ENCODE measurements around the gene KLHL2.
"Not testable (repeated sequence)": the region's sequence is repeated elsewhere in the genome, so short reads cannot be mapped to it uniquely, and the experiment has no call there.

DNA sequence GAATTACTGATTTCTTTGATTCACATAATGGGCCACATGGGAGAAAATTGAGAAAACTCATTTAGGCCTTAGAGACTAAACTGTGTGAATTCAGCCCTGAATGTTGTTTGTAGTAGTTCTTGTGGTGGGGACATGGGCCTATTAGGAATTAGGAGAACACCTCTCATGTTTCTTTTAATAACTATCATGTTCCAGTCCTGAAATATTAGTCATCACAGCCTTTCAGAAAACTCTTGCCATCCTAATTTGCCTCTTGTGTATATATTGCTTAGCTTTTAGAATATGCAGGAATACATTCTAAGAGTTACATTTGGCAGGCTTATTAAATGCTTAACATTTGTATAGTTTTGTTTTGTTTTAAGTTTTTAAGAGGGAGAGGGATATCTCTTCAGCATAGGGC lies 33.4 kb downstream of the KLHL2 start:
- TF ChIP-seq, protein P1, sequence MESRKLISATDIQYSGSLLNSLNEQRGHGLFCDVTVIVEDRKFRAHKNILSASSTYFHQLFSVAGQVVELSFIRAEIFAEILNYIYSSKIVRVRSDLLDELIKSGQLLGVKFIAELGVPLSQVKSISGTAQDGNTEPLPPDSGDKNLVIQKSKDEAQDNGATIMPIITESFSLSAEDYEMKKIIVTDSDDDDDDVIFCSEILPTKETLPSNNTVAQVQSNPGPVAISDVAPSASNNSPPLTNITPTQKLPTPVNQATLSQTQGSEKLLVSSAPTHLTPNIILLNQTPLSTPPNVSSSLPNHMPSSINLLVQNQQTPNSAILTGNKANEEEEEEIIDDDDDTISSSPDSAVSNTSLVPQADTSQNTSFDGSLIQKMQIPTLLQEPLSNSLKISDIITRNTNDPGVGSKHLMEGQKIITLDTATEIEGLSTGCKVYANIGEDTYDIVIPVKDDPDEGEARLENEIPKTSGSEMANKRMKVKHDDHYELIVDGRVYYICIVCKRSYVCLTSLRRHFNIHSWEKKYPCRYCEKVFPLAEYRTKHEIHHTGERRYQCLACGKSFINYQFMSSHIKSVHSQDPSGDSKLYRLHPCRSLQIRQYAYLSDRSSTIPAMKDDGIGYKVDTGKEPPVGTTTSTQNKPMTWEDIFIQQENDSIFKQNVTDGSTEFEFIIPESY (CRISPR knock-in tag; IDR thresholded peaks at IDR 0.05) = not testable (repeated sequence)
- TF ChIP-seq, protein P2, sequence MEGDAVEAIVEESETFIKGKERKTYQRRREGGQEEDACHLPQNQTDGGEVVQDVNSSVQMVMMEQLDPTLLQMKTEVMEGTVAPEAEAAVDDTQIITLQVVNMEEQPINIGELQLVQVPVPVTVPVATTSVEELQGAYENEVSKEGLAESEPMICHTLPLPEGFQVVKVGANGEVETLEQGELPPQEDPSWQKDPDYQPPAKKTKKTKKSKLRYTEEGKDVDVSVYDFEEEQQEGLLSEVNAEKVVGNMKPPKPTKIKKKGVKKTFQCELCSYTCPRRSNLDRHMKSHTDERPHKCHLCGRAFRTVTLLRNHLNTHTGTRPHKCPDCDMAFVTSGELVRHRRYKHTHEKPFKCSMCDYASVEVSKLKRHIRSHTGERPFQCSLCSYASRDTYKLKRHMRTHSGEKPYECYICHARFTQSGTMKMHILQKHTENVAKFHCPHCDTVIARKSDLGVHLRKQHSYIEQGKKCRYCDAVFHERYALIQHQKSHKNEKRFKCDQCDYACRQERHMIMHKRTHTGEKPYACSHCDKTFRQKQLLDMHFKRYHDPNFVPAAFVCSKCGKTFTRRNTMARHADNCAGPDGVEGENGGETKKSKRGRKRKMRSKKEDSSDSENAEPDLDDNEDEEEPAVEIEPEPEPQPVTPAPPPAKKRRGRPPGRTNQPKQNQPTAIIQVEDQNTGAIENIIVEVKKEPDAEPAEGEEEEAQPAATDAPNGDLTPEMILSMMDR (IDR thresholded peaks at IDR 0.05 in 2 of 3, conservative IDR thresholded peaks at IDR 0.05 in 1 of 3; ENCODE audit: insufficient read depth in 2 of 3, low read depth in 1 of 3, low read length in 3 of 3) = not testable (repeated sequence)
- TF ChIP-seq, protein P3, sequence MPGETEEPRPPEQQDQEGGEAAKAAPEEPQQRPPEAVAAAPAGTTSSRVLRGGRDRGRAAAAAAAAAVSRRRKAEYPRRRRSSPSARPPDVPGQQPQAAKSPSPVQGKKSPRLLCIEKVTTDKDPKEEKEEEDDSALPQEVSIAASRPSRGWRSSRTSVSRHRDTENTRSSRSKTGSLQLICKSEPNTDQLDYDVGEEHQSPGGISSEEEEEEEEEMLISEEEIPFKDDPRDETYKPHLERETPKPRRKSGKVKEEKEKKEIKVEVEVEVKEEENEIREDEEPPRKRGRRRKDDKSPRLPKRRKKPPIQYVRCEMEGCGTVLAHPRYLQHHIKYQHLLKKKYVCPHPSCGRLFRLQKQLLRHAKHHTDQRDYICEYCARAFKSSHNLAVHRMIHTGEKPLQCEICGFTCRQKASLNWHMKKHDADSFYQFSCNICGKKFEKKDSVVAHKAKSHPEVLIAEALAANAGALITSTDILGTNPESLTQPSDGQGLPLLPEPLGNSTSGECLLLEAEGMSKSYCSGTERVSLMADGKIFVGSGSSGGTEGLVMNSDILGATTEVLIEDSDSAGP (CRISPR knock-in tag; IDR thresholded peaks at IDR 0.05) = not testable (repeated sequence)
- not testable (repeated sequence) for TF ChIP-seq CBFB (CRISPR knock-in tag; IDR thresholded peaks at IDR 0.05); BHLHE40 (IDR thresholded peaks at IDR 0.05; ENCODE audit: low read length)
